GM20431 (cell line): ENCODE measurements around the gene SPATA31A7.
"Not testable (repeated sequence)": the region's sequence is repeated elsewhere in the genome, so short reads cannot be mapped to it uniquely, and the experiment has no call there.

Experiments used
- in situ Hi-C: fragments of 300-500 bp; cut with MseI, MboI; formaldehyde crosslinking; loops from one replicate; pipeline ENCODE4 v1.15.0; 2020; ENCODE audit warnings: low sequenced_read_pairs; ENCODE audit not compliant: unreplicated experiment

SPATA31A7 gene

DNA sequence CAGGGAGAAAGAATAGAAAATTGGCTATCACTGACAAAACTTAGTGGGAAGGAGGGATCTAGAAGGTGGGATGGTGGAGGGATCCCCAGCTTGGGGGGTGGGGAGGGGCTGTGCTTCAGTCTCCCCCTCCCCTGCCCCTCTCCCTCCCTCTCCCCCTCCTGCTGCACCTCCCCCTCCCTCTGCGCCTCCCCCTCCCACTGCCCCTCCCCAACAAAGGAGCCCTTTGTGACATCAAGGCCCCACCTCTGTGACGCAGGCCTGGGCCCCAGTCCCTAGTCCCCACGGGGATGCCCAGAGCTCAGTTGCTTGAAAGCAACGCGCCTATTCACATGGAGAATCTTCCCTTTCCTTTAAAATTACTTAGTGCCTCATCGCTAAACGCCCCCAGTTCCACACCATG lies at the start of gene SPATA31A7:
TSS of gene SPATA31A7 (plus strand) at position 301 of the 400 bp plus-strand sequence. CDS start at position 330, 29 bp downstream.
- in situ Hi-C loops: not testable (repeated sequence)

DNA sequence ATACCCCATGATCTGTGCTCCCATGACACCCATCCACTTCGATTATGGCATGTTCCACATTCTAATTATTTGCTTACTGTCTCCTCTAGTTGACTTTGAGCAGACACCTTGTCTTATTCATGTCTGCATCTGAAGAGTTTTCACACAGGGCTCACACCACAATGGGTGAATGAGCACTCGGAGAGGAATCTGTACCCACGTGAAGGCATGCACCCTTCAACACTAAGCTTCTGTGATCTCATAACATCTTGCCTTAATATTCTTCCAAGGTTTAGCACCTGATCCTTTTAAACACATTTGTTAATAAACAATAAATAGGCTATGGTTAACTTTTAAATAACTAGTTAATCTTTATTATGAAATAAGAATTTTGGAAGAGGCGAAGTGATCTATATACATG lies 36.6 kb downstream of the SPATA31A7 start:
- in situ Hi-C loops: not testable (repeated sequence)
